Hematopoietic multipotent progenitor cell (in vitro differentiated cells): ENCODE measurements around the gene COL8A1. TPM values are rescaled to one million over a fixed set of nuclear protein-coding genes. Genes with fewer than 3 reads are reported as not detected.

Experiments
- DNase-seq, 3 donors: peaks; one replicate each; pipeline ENCODE4 v3.0.0-alpha.2; 2011 to 2015; ENCODE audit warnings: low read depth in 2 of 3, low spot score in 2 of 3
- total RNA-seq: library from RNA; depleted of rRNA; stranded (reverse); fragments of >200 nt; gene quantifications from one replicate; pipeline ENCODE4 v1.2.3, GENCODE V29; 2012

Gene COL8A1
- total RNA-seq, 1 donor, result not detected

DNA sequence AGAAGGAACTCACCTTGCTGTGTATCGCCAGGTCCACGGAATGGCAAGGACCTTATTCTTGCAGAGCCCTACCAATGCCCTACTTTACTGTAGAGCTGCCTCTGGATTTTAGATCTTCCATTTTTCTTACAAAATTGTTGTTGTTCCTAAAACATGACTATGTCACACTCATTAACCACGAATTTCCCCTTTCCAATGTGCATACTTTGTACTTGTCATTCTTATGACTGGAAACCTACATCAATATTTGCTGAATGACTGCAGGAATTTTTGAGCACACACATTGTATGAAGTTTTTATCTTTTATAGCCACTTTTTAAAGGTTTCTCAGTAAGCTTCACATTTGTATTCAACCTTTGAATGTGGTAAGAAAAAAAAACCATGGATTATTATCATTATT is 143.4 kb downstream of the COL8A1 start:
- peak in 1 of 3 donors; percentile 28 for DNase-seq

DNA sequence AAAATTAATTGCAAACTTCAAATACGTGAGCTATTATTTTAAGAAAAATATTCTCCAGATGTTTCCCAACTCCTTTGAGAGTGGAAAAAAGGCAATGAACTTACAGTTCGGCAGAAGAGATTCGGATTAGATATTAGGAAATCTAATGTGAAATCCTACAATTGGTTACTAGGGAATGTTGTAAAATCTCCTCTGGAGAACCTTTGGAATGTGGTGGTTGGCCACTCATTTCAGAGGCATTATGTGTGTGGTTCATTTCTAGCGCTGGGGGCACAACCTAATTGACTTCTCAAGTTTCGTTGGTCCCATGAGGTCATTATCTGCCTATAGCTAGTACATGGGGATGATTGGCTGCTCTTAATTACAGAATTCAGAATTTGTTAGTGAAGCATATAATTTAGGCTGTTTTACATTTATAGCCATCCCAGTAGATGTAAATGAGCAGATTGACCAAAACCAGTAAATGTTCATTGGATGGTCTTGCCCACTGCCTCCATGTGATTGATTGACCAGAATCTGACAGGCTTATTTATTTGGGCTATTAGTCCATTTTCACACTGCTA is 144.7 kb downstream of the COL8A1 start:
- DNase-seq, result no peak

DNA sequence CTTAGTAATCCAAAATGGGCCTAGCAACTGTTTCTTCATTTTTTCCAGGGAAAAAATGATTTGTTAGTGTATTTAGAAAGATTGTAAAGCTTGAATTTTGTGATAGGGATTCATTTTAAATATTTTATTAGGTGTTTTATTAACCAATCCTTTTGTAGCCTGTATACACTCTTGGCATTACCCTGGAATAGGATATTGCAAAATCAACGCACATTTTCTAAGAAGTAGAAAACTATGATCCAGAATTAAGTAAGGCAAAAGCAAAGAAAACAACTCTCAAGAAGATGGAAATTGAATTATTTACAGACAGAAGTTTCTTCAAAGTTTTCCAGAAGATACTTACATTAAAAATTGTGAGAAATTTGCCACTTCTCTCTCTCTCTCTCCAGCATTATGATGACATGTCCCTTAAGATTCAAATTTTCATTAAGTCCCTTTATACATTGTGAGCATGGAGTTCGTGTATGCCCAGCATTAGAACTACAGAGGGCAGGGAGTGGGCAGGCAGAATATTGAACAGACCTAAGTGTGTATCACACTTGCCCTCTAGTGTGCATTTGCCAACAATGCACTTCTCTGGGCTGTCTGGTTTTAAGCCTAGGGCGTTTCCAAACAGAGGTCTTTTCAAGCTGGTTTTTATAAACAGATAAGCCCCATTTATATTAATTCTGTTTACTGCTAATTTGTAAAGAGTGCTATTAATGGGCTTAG is 150.8 kb downstream of the COL8A1 start:
- peak in 2 of 3 donors; percentile 35 to 44 for DNase-seq

DNA sequence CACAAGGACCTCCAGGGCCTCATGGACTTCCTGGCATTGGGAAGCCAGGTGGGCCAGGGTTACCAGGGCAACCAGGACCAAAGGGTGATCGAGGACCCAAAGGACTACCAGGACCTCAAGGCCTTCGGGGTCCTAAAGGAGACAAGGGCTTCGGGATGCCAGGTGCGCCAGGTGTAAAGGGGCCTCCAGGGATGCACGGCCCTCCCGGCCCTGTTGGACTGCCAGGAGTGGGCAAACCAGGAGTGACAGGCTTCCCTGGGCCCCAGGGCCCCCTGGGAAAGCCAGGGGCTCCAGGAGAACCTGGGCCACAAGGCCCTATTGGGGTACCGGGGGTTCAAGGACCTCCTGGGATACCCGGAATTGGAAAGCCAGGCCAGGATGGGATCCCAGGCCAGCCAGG is 156.1 kb downstream of the COL8A1 start:
- no peak for DNase-seq

DNA sequence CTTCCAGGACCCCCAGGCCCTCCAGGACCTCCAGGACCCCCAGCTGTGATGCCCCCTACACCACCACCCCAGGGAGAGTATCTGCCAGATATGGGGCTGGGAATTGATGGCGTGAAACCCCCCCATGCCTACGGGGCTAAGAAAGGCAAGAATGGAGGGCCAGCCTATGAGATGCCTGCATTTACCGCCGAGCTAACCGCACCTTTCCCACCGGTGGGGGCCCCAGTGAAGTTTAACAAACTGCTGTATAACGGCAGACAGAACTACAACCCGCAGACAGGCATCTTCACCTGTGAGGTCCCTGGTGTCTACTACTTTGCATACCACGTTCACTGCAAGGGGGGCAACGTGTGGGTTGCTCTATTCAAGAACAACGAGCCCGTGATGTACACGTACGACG is 157.2 kb downstream of the COL8A1 start:
- no peak for DNase-seq

DNA sequence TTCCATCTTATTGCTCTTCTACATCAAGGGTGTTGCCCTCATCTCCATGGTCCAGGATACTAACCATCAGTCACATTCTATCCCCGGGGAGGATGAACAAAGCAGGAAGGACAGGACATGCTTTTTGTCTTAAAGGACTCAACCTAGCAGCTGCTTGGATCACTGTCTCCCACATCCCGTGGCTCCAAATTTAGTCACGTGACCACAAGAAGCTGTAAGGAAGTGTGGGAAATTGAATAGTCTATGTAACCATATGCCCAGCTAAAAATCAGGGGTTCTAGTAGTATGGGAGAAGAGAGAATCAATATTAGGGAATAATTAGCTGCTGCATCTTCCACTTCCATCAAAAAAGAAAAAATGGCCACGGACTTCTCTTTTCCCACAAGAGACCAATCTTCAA is 161.0 kb downstream of the COL8A1 start:
- DNase-seq, result no peak

DNA sequence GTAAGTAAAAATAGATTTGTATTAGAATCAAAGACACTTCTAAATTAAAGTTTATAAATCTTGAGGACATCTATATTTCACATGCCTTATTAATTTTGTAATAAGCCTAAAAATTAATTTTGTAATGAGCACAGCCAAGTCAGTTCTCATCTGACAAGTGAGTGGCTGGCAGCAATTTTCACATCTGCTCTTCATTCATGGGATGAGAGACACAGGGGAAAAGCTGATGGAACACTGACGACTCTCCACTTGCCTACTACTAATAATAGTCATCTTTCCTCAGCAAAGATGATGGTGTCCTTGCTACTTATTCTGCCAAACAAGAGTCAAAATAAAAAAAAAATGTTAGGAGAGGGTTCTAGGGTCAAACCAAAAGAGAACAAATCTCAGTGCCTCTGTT is 164.9 kb downstream of the COL8A1 start:
- DNase-seq, result no peak

DNA sequence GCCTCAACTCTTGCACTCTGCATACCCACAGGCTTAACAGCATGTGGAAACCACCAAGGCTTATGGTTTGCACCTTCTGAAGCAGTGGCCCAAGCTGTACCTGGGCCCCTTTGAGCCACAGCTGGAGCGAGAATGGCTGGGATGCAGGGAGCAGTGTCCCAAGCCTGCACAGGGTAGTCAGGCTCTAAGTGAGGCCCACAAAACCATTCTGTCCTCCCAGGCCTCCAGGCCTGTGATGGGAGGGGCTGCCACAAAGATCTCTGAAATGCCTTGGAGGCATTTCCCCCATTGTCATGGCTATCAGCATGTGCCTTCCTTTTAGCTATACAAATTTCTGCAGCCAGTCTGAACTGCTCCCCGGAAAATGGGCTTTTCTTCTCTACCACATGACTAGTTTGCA is 166.8 kb downstream of the COL8A1 start:
- no peak for DNase-seq

DNA sequence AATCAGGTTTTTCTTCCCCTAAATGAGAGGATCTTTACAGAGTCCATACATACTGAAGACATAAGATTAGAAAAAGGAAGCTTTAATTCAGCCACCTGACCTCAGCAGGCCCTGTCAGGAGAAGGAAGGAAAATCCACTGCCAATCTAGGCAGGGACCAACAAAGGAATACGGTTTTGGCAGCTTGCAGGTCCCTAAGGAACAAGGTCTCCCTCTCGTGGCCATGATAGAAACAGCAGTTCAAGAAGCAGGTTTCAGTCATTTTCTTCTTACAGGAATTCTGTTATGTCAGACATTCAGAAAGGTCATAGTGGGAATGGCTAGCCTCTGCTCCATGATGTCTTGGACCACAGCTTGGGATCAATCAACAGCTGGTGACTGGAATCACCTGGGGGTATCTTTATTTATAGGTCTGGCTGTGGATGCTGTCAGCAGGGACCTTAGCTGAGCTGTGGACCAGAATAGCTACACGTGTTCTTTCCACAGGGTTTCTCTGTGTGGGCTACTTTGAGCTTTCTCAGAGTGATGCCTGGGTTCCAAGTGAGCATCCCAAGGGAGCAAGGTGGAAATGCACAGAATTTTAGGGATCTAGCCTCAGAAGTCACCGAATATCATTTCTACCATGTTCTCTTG is 169.9 kb downstream of the COL8A1 start:
- peak; percentile 17 to 55 (median 45) for DNase-seq

DNA sequence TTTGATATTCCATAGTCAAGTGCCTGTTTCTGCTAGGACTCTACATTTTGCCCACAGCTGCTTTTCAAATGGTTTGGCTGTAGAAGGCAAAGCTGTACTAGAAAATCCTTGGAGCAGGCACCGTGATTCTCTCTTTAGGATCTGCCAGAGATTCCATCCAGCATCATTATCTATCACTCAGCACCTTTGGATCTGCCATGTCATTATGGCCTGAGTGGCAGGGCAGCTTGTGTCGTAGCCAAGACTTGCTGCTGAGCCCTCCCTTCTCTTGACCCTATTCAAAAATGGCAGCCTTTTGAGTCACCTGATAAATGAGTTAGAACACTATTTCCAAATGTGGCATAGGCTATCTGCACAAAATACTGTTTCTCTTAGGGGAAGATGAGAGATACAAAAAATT is 171.2 kb downstream of the COL8A1 start:
- no peak for DNase-seq

DNA sequence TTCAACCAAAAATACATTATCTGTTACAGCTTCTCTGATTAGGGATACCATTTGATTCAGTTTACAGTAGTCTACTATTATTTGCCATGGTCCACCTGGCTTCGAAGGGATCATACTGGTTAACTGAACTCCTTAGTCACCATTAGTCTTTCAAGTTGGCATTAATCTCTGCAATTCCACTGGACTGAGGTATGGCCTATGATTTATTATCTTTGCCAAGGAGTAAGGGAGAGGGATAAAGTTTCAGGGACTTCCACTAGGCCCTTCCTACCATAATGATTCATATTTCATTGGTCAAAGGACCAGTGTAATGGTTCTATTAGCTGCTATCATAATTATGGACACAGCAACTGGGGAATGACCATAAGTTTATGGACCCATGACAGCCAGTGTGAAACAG is 172.0 kb downstream of the COL8A1 start:
- DNase-seq, result no peak

DNA sequence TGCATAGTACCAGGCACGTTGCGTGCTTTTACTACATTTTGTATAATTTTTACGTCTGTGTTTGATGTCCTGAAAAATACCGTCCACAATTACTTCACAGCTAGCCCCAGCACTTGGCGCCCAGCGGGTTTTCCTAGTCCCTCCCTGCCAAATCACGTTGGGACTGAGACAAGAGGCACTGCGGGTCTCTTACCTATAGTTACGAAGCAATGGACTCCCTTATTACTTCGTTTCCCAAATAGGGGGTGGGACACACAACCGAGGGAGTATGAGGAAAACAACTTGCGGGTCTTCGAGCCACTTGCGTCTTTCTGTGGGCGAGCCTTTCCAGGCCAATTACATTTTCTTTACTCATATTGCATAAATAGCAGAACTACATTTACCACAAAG is 178.6 kb downstream of the COL8A1 start:
- DNase-seq, result no peak

DNA sequence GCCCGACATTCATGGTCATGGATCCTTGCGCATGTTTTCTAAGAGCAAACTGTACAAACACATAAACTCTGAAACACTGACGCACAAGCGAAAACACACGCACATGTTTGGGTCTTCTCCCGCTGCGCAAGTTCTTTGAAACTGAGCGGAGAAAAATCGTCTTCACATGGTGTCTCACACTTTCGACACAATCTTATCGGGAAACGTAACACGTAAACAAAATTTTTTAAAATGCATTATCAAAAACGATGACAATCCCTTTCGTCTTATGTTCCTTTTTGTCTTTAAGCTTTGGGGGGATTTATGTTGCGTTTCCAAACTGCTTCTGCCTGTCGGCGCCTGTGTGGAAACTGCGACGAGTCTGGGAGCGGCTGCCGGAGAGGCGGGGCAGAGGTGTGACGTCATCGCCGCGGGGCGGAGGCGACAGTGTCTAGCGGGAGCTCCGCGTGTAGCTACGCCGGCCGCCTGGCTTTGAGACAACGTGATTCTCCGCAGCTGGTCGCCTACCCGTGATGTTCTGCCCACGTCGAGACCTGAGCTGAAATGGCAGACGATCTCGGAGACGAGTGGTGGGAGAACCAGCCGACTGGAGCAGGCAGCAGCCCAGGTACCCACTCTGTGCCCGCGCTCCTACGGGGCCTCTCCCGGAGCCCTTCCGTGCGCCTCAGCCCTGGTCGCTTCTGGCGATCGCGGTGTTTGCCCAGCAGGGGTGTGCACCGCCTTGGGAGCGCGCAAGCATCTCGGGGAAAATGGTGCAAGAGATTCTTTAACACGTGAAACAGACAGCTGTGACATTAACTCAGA is 179.2 kb downstream of the COL8A1 start, which contains the start of gene CMSS1:
TSS of gene CMSS1 (plus strand) at position 426 of the 804 bp plus-strand sequence.
- DNase-seq, result peak; percentile 93 to 95 (median 94)

DNA sequence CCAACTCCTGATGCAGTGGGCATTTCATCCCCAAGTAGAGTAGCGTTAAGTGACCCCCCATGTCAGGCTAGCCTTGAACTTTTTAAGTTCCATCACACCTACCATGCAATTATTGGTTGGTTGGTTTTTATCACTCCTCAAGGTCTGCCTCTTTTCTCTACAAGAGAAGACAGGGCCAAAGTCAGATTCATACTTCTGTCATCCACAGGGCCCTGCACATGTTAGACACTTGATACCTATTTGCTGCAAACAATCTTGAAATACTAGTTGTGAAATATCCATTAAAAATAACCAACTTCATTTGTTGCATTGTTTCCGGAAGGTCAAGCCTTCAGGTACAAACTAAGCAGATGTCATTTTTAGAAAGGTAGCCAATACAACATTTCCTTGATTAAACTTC is 180.4 kb downstream of the COL8A1 start:
- no peak for DNase-seq

DNA sequence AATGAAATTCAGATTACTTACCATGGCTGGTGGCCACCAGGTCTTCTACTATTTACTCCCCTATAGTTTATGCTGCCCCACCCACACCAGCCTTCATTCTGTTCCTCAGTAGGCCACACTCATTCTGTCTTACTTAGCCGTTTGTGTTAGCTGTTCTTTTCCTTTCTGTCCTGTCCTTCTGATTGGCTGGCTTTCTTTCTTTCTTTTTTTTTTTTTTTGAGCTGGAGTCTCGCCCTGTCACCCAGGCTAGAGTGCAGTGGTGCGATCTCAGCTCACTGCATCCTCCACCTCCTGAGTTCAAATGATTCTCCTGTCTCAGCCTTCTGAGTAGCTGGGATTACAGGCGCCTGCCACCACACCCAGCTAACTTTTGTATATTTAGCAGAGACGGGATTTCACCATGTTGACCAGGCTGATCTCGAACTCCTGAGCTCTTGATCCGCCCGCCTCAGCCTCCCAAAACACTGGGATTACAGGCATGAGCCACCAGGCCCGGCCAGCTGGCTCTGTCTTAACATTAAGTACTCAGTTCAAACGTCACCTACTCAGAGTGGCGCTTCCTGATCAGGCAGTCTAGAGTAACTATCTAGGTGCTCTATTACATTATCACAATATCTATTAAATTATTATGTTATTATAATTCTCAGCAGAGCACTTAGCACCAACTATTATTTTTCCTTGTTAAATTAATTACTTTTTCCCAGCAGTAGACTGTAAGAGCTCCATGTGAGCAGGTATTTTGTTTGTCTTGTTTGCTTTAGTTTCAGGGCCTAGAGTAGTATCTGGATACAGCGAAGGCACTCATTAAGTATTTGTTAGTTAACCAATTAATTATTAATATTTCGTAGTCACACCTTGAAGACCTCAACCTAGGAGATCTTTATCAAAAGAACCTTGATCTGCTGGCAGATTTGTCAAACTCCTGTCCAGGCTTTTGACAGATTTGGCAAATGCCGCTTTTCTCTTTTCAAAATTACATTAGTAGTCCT is 185.6 kb downstream of the COL8A1 start:
- no peak for DNase-seq

DNA sequence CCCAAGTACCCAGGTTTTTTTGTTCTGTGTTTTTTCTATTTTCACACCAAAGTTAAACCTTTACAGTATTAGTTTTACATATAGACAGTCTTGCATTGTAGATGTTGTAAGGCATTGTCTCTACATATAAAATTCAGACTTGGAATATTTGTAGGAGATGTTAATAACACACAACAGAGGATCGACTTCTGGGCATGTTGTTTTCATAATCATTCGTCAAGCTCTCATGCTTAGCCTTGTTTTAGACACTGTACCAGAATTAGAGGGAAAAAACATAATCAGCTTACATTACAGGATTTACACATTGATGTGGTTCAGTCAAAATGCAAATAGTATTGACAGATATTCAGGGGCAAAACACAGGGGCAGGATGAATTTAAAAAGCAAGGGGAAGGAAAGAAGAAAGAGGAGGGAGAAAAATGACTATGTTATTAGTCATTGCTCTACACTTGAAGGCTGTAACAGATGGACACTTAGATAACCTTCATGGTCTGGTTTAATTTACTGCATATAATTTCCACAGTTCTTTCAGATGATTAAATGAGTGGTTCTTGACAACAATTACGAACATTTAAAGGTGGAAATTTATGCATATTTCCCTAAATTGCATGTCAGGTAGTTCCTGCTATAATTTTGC is 186.7 kb downstream of the COL8A1 start:
- DNase-seq, result peak in 2 of 3 donors; percentile 64 to 74

DNA sequence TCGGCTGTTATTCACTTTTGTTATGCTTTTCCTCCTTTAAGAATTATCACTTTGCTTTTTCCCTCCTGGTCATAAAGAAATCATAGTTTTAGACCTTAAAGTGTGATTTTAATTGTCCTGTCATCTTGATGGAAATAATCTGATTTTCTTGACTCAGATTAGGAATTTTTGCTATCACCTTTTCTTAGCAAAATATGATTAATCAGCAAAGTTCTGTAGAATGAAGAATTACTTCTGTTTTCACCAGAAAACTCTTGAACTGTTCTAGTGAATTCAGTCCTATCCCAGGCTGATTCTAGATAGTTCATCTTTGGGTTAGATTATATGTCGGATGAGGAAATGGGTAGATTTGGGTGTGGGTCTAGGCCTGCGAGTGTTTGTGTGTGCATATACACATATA is 191.4 kb downstream of the COL8A1 start:
- no peak for DNase-seq

DNA sequence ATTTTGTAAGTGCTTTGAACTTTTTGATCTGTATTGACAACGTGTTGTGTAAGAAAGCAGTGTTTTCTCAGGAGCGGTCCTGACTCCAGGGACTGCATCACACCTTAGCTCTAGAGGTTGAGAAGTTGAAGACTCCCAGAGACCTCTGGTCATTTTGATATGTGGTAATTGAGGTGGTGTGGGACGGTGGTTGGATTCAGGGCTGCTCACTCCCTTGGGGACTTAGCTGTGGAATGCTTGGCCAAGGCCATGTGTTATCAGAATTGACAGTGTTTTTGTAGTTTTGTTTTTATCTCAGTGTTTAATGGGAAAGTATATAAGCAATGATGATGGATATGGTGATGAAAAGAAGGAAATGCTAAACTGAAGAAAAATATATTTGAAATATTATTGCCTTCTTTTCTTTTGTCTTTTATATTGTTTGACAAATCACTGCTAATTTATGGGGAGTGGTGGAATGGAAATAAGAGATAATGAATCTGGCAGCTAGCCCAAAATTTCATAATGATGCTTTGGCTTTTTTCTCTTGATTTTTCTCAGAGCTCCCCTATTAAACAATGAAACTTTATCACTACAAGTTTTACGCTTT is 195.3 kb downstream of the COL8A1 start:
- no peak for DNase-seq

DNA sequence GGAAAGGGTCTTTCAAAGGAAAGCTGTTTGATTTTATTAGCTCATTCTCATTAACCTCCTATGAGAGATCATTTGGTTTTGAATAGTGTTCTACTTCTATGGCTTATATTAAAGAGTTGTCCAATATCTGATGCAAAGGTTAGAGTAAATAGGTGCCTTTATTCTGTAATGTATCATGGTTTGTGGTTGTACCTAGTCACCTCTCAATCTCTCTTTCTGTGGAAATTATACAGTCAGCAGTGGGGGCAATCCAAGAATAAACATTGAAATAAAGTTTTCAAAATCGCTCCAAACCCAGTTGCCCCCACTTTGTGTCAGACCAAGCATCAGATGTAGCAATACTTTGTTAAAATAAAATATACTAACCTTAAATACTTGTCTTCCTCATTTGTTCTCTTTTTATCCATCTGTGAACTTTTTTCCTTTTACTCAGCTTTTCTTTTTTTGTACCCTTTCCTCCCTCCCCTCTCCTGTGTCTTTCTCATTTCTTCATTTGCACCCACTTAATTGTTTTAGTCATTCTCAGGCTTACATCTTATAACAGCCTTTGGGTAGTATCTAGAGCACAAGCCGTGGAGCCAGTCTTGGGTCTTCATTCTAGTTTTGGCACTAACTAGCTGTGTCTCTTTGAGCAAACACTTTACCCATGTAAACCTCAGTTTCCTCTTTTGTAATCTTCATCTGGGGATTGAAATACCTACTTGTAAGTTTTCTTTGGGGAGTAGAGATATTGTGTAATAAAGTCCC is 196.0 kb downstream of the COL8A1 start:
- no peak for DNase-seq
